Neural cell (in vitro differentiated cells): ENCODE measurements around the gene RPS6KA2. TPM values are rescaled to one million over a fixed set of nuclear protein-coding genes. Genes with fewer than 3 reads are reported as not detected.

Experiments
- H2AFZ ChIP-seq: fragments of 200-600, 300-800 bp; sonication (generic), shearing (Covaris generic); 2 replicates; pipeline ENCODE4 v1.6.0; 2014; ENCODE audit warnings: low read depth, mild to moderate bottlenecking, antibody characterized with exemption, low read length, moderate library complexity
- H3F3A ChIP-seq: fragments of 200-600 bp; shearing (Covaris generic); 2 replicates; pipeline ENCODE4 v1.6.1; 2016; ENCODE audit warnings: mild to moderate bottlenecking, moderate library complexity, mixed read lengths, antibody characterized with exemption, low read length; ENCODE audit not compliant: insufficient read depth, poor library complexity, severe bottlenecking
- H3K27ac ChIP-seq: fragments of 200-600, 300-800 bp; sonication (generic), shearing (Covaris generic); 2 replicates; pipeline ENCODE4 v1.5.1; 2014; ENCODE audit warnings: mild to moderate bottlenecking, low read length, moderate library complexity
- H3K27me3 ChIP-seq: fragments of 300-800, 200-600 bp; sonication (generic), shearing (Covaris generic); 2 replicates; pipeline ENCODE4 v1.6.0; 2014; ENCODE audit warnings: mild to moderate bottlenecking, low read depth, low read length, moderate library complexity; ENCODE audit not compliant: insufficient read depth
- H3K36me3 ChIP-seq: fragments of 300-800, 200-600 bp; sonication (generic), shearing (Covaris generic); 2 replicates; pipeline ENCODE4 v1.5.1; 2014; ENCODE audit warnings: mild to moderate bottlenecking, antibody characterized with exemption, low read length, moderate library complexity; ENCODE audit not compliant: insufficient read depth
- H3K4me2 ChIP-seq: fragments of 300-800, 200-600 bp; sonication (generic), shearing (Covaris generic); 2 replicates; pipeline ENCODE4 v1.6.0; 2014; ENCODE audit warnings: mild to moderate bottlenecking, low read length
- H3K4me3 ChIP-seq: fragments of 300-800, 200-600 bp; sonication (generic), shearing (Covaris generic); 2 replicates; pipeline ENCODE4 v1.5.1; 2014; ENCODE audit warnings: mild to moderate bottlenecking, low read length, moderate library complexity
- H3K79me2 ChIP-seq: fragments of 200-600 bp; shearing (Covaris generic); replicated peaks from 2 replicates; pipeline ENCODE4 v1.6.0; 2014; ENCODE audit warnings: mild to moderate bottlenecking, low read length, moderate library complexity; ENCODE audit not compliant: insufficient read depth
- H3K9ac ChIP-seq: fragments of 300-800, 200-600 bp; sonication (generic), shearing (Covaris generic); 2 replicates; pipeline ENCODE4 v1.6.1; 2016; ENCODE audit warnings: mild to moderate bottlenecking, low read length, mixed read lengths
- H3K9me2 ChIP-seq: fragments of 200-600 bp; shearing (Covaris generic); 2 replicates; pipeline ENCODE4 v1.6.1; 2016; ENCODE audit warnings: mild to moderate bottlenecking, low read length, mixed read lengths; ENCODE audit not compliant: insufficient read depth
- H3K9me3 ChIP-seq: fragments of 200-600, 300-800 bp; sonication (generic), shearing (Covaris generic); 2 replicates; pipeline ENCODE4 v1.6.1; 2016; ENCODE audit warnings: mild to moderate bottlenecking, mixed run types, low read length, moderate library complexity, mixed read lengths
- H4K20me1 ChIP-seq: fragments of 200-600 bp; shearing (Covaris generic); 2 replicates; pipeline ENCODE4 v1.6.1; 2016; ENCODE audit warnings: mild to moderate bottlenecking, mixed run types; ENCODE audit not compliant: insufficient read depth
- CTCF ChIP-seq: fragments of 450-650 bp; IDR thresholded peaks from 2 replicates; pipeline ENCODE4 v1.5.1; 2014; ENCODE audit warnings: antibody characterized with exemption, mild to moderate bottlenecking, moderate library complexity; ENCODE audit not compliant: poor library complexity, severe bottlenecking
- EP300 ChIP-seq: fragments of 450-650 bp; conservative IDR thresholded peaks from 2 replicates; pipeline ENCODE4 v1.6.1; 2014; ENCODE audit warnings: antibody characterized with exemption, mild to moderate bottlenecking, moderate library complexity; ENCODE audit not compliant: poor library complexity, severe bottlenecking
- EZH2 ChIP-seq: fragments of 200-600, 300-800 bp; shearing (Covaris generic), sonication (generic); IDR thresholded peaks from 2 replicates; pipeline ENCODE4 v1.6.1; 2014; ENCODE audit warnings: antibody characterized with exemption, low read length, borderline replicate concordance, mild to moderate bottlenecking; ENCODE audit not compliant: insufficient read depth, poor library complexity, severe bottlenecking
- MXI1 ChIP-seq: fragments of 450-650 bp; conservative IDR thresholded peaks from 2 replicates; pipeline ENCODE4 v1.6.1; 2014; ENCODE audit warnings: antibody characterized with exemption, mild to moderate bottlenecking; ENCODE audit not compliant: poor library complexity, severe bottlenecking
- POLR2AphosphoS5 ChIP-seq: IDR thresholded peaks from 2 replicates; pipeline ENCODE4 v1.6.1; 2012
- RAD21 ChIP-seq: fragments of 450-650 bp; conservative IDR thresholded peaks from 2 replicates; pipeline ENCODE4 v1.6.1; 2014; ENCODE audit warnings: antibody characterized with exemption, mild to moderate bottlenecking, moderate library complexity
- REST ChIP-seq: IDR thresholded peaks from 2 replicates; pipeline ENCODE4 v1.6.1; 2012; ENCODE audit warnings: borderline replicate concordance
- SMC3 ChIP-seq: fragments of 450-650 bp; conservative IDR thresholded peaks from 2 replicates; pipeline ENCODE4 v1.6.1; 2014; ENCODE audit warnings: antibody characterized with exemption, mild to moderate bottlenecking, moderate library complexity; ENCODE audit not compliant: poor library complexity
- TAF1 ChIP-seq: IDR thresholded peaks from 2 replicates; pipeline ENCODE4 v1.6.1; 2012; ENCODE audit warnings: low read depth
- polyA plus RNA-seq: library from polyadenylated mRNA; depleted of rRNA; stranded (reverse); fragments of >200 nt; gene quantifications from 2 replicates; pipeline ENCODE4 v1.2.3, GENCODE V29; 2014

The RPS6KA2 gene
- polyA plus RNA-seq, 1 donor from 2014 or later: 34.3 TPM

GRCh38 chr6:166573511-166574216 lies 53.4 kb downstream of the RPS6KA2 start:
- Histone ChIP-seq H4K20me1 (no peaks in the 10 kb centered on the region), H2AFZ (no peak overlapping the region), H3K4me2 (no peak overlapping the region), H3F3A (no peaks in the 10 kb centered on the region), H3K4me3 (no peak overlapping the region), H3K9ac (no peak overlapping the region), H3K9me2 (no peaks in the 10 kb centered on the region), H3K79me2 (peaks cover 13% of the 10 kb centered on the region), H3K36me3 (no peaks in the 10 kb centered on the region), H3K27me3 (no peaks in the 10 kb centered on the region), H3K9me3 (no peaks in the 10 kb centered on the region), H3K27ac (no peak overlapping the region)
- TF ChIP-seq SMC3: no peak
- no peak for TF ChIP-seq TAF1
- no peak for TF ChIP-seq REST
- TF ChIP-seq POLR2AphosphoS5: no peak

- no peaks in the 10 kb centered on the region for H3F3A ChIP-seq
- no peak for TF ChIP-seq RAD21
- TF ChIP-seq MXI1: no peak
- no peak for TF ChIP-seq CTCF
- no peak for TF ChIP-seq EZH2
- no peak for TF ChIP-seq REST
- TF ChIP-seq POLR2AphosphoS5: no peak
- TF ChIP-seq EP300: no peak
- no peak for TF ChIP-seq SMC3
- TF ChIP-seq TAF1: no peak
- H3K27ac ChIP-seq: no peak overlapping the region
- no peaks in the 10 kb centered on the region for H3K9me3 ChIP-seq
- H3K27me3 ChIP-seq: no peaks in the 10 kb centered on the region
- H3K9me2 ChIP-seq: no peaks in the 10 kb centered on the region
- no peak overlapping the region for H3K4me2 ChIP-seq
- H3K36me3 ChIP-seq: no peaks in the 10 kb centered on the region
- H3K4me3 ChIP-seq: no peak overlapping the region
- H4K20me1 ChIP-seq: no peaks in the 10 kb centered on the region
- no peak overlapping the region for H3K9ac ChIP-seq
- no peak overlapping the region for H2AFZ ChIP-seq
- peaks cover 18% of the 10 kb centered on the region for H3K79me2 ChIP-seq
Observed at GRCh38 chr6:166572370-166573261, 54.4 kb downstream of the RPS6KA2 start.
